Amygdala (tissue), 56 donors: ENCODE measurements around the gene NTMT1.
"Not testable (repeated sequence)": the region's sequence is repeated elsewhere in the genome, so short reads cannot be mapped to it uniquely, and the experiment has no call there.

Experiments used
- DNase-seq, 56 donors: peaks; one replicate each; lab custom pipeline; 2025; lab: John Stamatoyannopoulos, UW

The NTMT1 gene

DNA sequence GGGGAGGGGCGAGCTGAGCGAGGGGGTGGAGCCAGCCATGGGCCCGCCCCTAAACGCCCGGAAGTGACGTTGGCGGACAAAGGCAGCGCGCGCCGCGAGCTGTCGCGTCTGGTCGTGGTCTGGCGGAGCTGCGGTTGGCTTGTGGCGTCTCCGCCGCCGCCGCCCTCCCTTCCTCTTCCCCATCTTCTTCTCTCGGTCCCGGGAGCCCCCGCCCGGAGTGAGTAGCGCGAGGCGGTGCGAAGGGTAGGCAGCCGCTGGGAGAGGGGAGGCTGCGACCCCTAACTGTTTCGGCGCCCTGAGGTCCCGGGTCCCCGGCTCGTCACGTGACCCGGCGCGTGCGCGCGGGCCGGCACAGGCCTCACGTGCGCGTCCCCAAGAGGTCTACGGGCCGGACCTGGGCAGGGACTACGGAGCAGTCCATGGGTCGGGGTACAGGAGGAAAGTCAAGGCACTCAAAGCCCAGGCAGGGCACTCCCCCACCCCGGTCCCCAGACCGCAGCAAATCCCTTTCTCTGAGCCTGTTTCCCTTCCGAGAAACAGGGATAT is at the start of gene NTMT1:
Gene NTMT1, plus strand, starts transcription at position 85 of the 546 bp plus-strand sequence. CDS start 6,541 bp downstream, outside the sequence.
- peak; percentile 42 to 94 (median 84) for DNase-seq

GRCh38 chr9:129576546-129577543 is 49.1 kb upstream of the NTMT1 start:
- no peak for DNase-seq

- no peak for DNase-seq
These were observed 46.7 kb upstream of the NTMT1 start for GRCh38 chr9:129579294-129579693.

DNA sequence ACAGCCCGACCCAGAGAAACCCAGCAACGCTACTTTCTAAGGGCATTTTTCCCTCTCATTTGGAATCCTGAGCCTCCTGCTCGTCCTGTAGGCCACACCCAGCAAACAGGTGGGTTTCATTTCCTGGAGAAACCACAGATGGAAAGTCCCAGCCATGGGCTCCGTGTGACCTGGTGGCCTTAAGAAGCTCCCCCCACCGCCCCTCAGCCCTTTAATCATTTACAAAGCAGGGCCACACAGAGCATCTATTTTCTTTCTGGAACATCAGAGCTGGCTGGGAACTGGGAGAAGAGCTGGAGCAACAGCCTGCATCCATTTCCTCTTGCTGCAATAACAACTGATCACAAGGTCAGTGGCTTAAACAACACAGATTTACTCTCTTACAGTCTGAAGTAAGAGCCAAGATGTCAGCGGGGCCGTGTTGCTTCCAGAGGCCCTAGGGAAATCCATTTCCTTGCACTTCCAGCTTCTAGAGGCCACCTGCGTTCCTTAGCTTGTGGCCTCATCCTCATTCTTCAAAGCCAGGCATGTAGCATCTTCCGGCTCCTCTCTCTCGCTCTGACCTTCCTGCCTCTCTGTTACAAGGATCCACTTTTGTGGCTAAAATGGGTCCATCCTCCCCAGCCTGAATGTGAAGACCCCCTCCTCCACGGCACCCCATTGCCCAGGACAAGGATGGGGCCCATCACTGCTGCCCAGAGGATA is 45.6 kb upstream of the NTMT1 start:
- no peak for DNase-seq

GRCh38 chr9:129581505-129582189 is 44.3 kb upstream of the NTMT1 start:
- no peak for DNase-seq

- no peak for DNase-seq
These were observed 43.1 kb upstream of the NTMT1 start for GRCh38 chr9:129582855-129583254.

GRCh38 chr9:129583308-129584038 is 42.5 kb upstream of the NTMT1 start:
- DNase-seq = no peak

DNA sequence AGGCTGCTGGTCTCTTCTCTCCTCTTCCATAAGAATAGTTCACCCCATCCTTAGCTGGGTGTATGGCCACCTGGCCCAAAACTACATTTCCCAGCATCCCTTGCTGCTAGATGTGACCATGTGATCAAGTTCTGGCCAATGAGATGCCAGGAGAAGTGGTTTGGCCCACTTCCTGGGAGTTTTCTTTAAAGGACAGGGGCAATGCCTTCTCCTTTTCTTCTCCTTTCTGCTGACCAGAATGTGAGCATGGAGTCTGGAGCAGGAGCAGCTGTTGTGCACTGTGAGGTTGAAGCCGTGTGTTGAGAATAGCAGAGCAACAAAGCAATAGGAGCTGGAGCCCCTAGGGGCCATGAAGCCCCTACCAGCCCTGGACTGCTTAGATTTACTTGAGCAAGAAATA is 41.8 kb upstream of the NTMT1 start:
- peak in 33 of 56 donors; percentile 6 to 75 (median 35) for DNase-seq

DNA sequence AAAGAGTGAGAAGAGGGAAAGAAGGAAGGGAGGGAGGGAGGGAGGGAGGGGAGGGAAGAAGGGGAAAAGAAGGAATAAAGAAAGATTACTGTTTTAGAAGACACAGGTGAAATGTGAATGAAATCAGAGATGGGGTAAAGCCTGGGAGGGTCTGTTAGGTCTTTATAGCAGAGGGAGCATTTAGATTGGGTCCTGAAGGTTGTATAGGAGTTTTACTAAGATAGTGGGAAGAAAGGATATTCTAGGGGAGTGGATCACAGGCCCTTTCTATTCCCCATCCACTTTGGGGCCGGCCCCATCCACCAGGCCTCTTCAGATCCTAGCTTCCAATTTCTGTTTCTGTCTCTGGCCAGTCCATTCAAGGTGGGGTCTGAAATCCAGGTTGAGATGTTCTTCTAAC is 40.6 kb upstream of the NTMT1 start:
- no peak for DNase-seq

DNA sequence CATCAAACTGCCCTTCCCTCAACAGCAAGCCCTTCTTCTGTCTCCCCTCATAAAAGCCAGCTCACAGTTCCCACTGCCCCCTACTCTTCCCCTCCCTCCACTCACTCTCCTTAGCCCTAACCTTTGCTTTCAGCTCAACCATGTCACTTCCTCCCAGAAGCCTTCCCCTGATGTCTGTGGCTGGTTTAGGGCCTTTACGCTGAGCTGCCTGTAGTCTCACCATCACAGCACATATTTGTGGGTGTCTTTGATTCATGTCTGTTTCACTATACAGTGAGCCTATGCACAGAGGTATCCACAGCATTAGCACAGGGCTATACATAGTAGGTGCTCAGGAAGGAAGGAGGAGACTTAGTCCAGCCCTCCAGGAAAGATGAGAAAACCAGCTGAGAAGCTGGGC is 39.7 kb upstream of the NTMT1 start:
- no peak for DNase-seq

DNA sequence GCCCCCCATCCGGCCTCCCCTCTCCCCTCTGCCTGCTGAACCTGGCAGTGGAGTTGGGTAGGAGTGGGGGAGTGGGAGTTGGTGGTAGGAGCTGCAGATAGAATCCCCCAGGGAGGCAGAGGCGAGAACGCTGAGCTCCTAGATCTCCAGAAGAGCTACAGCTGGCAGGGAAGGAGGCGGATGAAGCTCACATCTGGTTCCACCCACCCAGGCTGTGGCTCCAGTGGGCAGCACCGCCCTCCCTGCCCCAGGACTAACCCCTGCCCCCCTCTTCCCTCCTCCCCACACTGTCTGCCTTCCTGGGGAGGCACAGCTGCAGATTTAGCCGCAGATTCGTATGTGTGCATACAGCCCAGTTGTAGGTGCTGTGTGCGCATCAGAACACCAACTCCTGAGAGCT is 39.3 kb upstream of the NTMT1 start:
- no peak for DNase-seq

GRCh38 chr9:129587487-129588262 is 38.3 kb upstream of the NTMT1 start:
- no peak for DNase-seq

GRCh38 chr9:129590466-129590865 is 35.5 kb upstream of the NTMT1 start:
- DNase-seq = no peak

DNA sequence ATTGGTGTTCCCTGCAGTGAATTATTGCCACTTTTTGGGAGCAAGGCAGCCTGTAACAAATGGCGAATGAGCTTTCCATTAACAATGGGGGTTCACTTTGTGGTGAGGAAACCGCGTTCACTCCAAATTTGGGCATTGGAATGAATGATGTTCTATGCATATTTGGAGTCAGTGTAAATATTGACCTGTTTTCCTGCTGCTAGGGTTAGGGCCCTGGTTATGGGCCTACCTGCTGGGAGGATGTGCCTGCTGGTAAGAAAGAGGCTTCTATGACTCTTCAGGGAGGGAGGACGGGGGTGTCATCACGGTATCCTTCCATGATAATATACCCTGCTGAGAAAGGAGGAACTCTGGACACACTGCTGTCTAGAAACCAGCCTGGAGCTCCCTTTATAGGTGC is 34.0 kb upstream of the NTMT1 start:
- no peak for DNase-seq

DNA sequence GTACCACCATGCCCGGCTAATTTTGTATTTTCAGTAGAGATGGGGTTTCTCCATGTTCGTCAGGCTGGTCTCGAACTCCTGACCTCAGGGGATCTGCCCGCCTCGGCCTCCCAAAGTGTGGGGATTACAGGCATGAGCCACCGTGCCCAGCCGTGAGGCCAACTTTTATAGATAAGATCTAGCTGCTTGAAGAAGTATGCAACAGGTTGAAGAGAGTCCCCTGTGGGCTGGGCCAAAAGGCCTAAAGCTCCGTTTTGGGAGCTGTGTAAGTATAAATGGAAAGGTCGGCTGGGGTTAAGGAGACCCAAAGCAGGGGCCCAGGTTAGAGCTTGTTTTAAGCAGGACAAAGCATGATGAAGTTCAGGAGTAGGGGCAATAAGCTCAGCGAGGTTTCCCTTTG is 33.2 kb upstream of the NTMT1 start:
- not testable (repeated sequence) for DNase-seq

DNA sequence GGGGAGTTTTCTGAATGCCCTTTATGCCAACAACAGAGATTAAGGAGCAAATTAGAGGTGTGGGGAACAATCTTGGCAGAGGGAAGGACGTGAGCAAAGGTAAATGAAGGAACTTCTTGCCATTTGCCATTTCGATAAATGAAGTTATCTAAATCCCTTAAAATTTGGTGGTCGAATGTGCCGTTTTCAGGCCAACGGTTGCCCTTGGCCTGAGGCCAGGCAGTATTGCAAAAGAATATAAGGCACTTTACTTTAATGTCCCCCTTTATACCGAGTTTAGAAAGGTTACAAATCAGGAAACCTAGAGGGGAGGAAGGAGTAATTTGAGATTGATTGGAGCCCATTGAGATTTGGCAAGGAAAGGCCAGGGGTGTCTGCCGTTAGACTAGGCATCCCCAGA is 31.3 kb upstream of the NTMT1 start:
- DNase-seq = no peak

DNA sequence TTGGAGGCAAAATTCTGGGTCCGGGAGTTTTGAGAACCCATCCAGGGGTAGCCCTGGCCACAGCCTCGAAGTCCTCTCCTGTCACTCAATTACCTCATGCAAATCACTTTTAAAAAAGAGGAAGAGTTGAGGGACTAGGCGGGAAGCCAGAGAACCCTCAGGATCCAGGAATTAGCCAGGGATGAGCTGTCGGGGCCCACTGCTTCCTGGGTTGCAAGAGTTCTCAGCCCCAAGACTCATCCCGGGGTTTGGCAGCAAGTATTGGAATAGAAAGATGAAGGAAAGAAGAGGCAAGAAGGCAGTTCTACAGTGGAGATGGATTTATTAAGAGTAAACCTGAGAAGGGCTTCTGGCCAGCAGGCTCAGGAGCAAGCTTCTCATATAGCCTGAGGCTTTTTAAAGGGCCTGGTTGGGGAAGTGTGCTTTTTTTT is 30.6 kb upstream of the NTMT1 start:
- DNase-seq = no peak

DNA sequence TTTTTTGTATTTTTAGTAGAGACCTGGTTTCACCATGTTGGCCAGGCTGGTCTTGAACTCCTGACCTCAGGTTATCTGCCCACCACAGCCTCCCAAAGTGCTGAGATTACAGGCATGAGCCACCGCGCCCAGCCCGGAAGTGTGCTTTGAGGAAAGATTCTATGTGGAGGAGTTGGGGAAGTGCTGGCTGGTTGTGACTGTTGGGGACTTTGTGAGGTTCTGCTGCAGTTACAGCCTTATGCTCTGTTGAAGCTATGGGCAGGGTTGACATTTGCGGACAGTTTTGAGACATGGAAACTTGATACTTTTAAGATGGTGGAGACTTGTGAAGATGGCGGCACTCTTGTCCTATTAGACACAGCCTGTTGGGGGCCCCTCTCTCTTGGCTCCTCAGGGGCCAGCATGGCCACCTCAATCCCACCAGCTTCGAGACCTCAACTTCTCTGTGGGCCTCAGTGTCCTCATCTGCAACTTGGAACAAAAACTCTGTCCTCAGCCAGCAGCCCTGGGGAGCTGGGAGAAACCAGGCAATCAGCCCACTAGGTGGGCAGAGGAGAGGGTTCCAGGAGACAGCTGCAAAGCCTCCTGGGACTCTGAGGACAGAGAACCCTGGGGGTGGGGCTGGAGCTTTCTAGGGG is 29.9 kb upstream of the NTMT1 start:
- no peak for DNase-seq
